GM12892 (cell line): ENCODE data around the gene INF2.

Source experiments
- POLR2A ChIP-seq: IDR thresholded peaks from 2 replicates; pipeline ENCODE4 v1.6.1; 2011; ENCODE audit warnings: low read depth, low read length, control low read depth
- POLR2AphosphoS5 ChIP-seq: IDR thresholded peaks from 2 replicates; pipeline ENCODE4 v1.6.1; 2011; ENCODE audit warnings: low read depth, low read length, control low read depth

- TF ChIP-seq POLR2AphosphoS5 (no peak), POLR2A (no peak)
Measured at GRCh38 chr14:104721505-104722431, 32.4 kb downstream of the INF2 start.
